ENCODE data around the gene STEAP1B.
"Not testable (repeated sequence)": the region's sequence is repeated elsewhere in the genome, so short reads cannot be mapped to it uniquely, and the experiment has no call there.

The STEAP1B gene

GRCh38 chr7:22452142-22452959, 47.6 kb downstream of the STEAP1B start:
- no peak for DNase-seq

DNA sequence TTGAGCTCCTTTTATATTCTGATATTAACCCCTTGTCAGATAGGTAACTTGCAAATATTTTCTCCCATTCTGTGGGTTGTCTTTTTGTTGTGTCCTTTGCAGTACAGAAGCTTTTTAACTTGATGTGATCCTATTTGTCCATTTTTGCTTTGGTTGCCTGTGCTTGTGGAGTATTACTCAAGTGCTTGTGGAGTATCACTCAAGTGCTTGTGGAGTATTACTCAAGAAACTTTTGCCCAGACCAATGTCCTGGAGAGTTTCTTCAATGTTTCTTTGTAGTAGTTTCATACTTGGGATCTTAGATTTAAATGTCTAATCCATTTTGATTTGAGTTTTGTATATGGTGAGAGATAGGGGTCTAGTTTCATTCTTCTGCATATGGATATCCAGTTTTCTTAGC, 50.0 kb downstream of the STEAP1B start:
- DNase-seq = not testable (repeated sequence)

- DNase-seq = no peak
Measured at GRCh38 chr7:22447762-22448161, 52.2 kb downstream of the STEAP1B start.

DNA sequence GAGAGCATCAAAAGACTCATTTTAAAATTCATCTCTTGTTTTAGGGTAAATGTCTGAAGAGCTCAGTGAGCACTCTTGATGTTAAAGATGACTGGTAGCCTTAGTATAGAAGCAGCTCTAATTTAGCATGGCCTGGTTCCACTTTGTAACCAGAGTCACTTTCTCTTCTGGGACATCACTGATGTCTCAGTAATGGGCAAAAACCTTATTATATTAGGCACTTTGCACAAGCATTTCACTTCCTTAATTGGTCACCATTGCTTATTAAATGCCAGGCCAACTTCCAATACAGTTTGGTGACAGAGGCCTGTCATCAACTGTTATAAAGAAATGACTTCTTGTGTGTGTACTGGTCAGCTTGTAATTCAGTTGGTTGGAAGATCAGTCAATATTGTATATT, 53.0 kb downstream of the STEAP1B start:
- no peak for DNase-seq

DNA sequence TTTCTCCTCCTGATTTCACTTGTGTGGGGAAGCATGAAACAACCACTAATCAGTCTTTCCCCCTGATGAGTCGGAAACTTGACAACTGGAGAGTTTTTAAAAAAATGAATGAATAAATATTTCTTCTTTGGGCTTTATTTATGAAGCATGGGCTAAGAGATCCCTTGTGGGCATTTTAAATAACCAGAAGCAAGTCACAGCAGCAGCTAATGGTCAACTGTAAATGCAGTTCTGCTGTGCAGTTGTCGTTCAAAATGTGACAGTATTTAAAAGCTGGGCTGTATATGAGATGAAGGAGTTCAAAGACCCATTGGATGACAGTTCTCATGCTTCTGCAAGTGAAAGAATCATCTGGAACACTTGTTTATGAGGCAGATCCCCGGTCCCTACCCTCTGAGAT, 54.1 kb downstream of the STEAP1B start:
- DNase-seq = no peak

DNA sequence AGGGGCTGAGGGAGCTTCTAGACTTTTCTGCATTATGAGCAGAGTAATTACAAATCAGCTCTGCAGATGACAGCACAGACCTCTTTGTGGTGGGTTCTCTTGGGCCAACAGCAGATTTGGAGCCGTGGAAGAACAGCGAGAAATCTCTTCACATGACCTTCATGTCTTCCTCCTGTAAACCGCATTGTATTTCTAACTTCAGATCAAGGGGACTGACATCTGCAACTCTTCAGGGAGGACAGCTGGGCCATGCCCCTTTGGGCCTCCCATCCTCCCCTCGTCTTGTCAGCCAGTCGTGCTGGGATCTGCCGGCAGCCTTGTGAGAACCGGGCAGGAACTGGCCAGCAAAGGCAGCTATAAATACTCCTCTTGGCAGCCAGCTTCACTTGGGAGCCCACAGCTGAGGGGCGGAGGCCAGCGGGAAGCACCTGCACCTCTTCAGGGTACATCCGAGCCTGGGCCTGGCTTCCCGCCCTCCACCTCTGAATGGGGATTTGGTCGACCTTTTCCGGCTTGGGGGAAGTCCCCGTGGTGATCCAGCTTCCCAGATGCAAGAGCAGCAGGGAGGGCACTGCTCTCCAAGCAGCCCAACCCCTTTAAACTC, 54.7 kb downstream of the STEAP1B start:
- DNase-seq = no peak

DNA sequence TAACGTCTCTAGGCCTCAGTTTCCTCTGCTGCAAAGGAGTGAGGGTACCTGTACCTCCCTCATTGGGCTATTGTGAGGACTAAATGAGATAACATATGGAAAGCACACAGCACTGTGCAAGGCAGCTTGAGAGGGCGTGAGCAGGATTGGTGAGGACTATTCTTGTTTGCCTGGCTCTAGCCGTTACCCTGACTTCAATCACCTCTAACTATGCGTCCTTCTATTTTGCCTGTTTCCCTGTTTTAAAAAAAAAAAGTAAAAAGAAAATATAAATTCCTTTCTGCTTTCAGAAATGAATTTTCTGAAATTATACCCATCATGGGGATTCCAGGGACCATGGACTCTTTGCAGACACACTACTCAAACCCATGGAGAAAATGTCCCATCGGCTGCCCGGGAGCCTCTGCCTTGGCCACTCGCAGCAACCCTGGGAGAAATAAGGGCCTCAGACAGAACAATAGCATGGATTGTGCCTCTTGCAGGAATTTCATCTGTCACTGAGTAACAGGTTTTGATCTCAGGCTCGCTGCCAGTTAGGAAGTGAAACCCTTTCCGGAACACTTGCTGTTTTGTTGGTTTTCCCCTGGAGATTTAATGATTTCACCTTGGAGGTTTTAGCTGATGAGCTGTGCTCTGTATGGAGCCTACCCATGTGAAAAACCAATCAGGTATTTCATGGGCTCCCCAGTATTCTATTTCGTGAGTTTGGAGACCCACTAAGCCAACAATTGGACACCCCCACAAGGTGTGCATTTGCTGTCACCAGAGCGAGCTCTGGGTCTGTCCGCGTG, 55.6 kb downstream of the STEAP1B start:
- DNase-seq = no peak

GRCh38 chr7:22443370-22444180, 56.4 kb downstream of the STEAP1B start:
- DNase-seq = no peak

GRCh38 chr7:22442882-22443369, 57.1 kb downstream of the STEAP1B start:
- no peak for DNase-seq

GRCh38 chr7:22442187-22442881, 57.7 kb downstream of the STEAP1B start:
- no peak for DNase-seq

- DNase-seq = no peak
Measured at GRCh38 chr7:22441157-22441556, 58.8 kb downstream of the STEAP1B start.

DNA sequence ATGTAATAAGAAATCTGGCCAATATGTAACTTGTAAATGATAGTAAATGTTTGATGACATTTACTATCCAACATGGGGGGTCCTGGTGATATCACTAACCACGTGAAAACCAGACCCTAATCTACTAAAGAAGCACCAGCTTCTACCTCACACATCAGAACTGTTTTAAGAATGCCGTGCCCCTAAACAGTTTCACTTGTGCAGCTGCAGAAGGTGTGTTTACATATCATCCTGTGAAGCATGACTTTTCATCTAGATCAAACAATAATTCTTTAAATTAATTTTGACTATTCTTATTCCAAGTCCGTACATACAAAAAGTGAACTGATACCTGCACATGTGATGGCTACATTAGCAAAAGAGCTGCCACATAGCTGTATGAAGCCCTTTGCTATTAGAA, 61.0 kb downstream of the STEAP1B start:
- DNase-seq = no peak

- not testable (repeated sequence) for DNase-seq
Measured at GRCh38 chr7:22436552-22436951, 63.4 kb downstream of the STEAP1B start.

DNA sequence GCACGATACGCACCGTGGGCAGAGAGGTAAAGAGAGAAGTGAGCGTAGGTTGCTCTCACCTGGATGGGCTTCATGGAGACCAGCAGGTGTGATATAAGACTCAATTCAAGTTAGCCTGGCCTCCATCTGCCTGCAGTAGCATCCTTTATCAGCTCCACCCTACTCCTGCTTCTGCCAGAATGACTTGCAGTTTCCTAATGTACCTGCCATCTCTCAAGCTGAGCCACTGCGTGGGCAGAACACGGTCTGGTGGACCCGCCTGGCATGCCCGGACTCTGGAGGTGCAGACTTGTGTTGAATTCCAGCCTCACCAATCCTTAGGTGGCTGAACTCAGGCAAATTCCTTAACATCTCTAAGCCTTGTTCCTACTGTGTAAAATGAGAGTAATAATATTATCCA, 64.3 kb downstream of the STEAP1B start:
- DNase-seq = no peak

GRCh38 chr7:22435105-22435504, 64.9 kb downstream of the STEAP1B start:
- no peak for DNase-seq

DNA sequence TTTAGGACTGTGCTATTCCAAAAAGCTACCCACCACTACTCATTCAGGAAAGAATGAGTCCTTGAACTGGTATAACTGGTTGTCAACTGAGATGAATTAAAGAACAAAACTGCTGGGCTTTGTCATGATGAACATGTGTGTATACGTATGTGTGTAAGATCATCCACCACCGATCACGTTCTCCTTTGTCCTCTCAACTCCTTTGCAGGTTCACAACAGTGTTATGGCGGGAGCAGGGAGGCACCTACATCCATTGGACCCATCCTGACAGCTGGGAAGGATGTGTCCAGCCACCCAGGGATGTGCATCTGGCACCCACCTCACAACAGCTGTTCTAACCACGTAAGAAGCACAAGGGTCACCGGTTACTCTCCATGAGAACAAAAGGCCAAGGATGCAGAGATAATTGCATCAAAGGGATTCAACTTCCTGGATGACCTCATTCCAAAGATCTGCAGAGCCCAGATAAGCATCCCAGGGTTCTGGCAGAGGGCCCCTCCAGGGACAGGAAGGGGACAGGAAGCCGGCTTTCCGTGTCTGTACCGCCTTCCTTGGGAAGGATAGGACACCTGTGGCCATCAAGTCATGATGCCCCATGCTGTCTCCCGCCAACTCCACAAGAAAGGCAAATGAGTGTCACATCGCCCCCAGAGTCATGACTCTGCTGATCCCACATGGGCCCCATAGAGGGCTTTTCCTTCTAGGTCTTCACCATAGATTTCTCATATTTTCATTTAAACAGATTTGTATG, 66.1 kb downstream of the STEAP1B start:
- DNase-seq = no peak

DNA sequence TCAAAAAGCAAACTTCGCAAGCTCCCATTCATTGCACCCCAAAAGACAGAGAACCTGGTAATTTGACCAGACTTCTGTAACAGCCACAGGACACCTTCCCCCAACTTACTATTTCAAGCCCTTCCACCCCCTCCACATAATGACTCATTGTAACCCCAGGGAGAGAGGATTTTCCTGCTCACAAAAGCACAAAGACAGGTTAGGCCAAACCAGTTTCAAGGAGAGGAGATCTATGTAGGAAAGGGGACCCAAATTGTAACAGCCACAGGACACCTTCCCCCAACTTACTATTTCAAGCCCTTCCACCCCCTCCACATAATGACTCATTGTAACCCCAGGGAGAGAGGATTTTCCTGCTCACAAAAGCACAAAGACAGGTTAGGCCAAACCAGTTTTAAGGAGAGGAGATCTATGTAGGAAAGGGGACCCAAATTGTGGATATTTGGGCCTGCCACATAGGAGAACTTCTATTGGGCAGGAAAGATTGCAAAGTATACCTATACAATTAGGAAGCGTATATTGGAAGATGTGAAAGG, 66.8 kb downstream of the STEAP1B start:
- DNase-seq = not testable (repeated sequence)

DNA sequence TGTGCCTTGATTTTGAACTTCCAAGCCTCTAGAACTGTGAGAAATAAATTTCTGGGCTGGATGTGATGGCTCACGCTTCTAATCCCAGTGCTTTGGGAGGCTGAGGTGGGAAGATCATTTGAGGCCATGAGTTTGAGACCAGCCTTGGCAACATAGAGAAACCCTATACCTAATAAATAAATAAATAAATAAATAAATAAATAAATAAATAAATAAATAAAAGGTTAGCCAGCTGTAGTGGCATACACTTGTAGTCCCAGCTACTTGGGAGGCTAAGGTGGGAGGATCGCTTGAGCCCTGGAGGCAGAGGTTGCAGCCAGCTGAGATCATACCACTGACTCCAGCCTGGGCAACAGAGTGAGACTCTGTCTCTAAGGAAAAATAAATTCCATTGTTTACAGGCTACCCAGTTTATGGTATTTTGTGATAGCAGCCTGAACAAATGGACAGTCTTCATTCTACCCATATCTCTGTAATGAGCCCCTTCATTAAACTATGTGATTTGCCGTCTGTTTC, 67.7 kb downstream of the STEAP1B start:
- DNase-seq = no peak

- DNase-seq = no peak
Measured at GRCh38 chr7:22430457-22430856, 69.5 kb downstream of the STEAP1B start.

GRCh38 chr7:22429386-22429785, 70.6 kb downstream of the STEAP1B start:
- DNase-seq = no peak

GRCh38 chr7:22427855-22428254, 72.1 kb downstream of the STEAP1B start:
- DNase-seq = no peak
